ENCODE measurements around the gene ZDHHC19. TPM values are rescaled to one million over a fixed set of nuclear protein-coding genes. Genes with fewer than 3 reads are reported as not detected.
A peak's percentile ranks its signal among the peaks of the same experiment; 100 is the strongest.

The ZDHHC19 gene
- polyA plus RNA-seq, 1 donor from 2014 or later: 3.8 TPM

DNA sequence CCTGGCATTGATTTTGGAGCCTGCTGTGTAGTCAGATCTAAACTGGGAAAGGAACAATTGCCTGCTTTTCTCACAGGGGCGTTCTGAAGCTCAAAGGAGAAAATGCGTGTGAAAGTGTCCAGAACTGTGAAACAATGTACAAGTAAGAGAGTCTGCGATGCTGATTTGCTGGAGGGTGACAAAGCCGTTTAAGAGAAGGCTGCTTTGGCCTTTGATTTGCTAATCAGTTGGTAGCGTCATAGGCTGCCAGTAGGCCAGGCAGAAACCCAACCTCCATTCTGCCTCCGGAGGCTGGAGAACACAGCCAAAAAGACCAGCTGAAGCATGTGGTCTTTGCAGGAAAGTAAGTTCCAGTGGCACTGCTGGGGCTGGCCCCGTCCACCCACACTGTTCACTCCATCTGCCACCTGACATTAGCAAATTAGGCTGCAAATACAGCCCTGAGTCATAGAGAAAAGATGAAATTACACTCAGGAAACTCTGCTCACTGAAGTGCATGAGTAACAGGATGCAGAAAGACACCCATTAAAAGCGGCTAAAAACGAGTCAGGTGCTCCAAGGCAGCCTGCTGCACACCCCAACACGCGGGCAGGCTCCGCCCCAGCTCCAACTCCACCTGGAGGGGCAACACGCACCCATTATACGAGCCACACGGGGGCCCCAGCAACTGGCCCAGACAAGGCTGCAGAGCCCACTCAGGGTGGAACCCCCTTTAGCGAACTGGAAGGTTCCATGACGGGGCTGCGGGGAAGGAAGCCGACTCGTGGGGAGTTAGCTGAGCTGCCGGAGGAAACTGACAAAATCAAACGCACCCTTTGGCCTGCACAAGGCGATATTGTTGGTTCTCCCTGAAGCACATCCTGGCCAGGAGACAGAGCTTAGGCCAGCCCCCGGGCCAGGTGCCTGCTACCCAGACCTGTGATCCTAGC is 31.6 kb downstream of the ZDHHC19 start:
- Histone ChIP-seq H3F3A (ENCODE audit: insufficient read depth, low read length, poor library complexity, severe bottlenecking) (no peaks in the 10 kb centered on the region), H3K9me3 (ENCODE audit: low read length) (no peaks in the 10 kb centered on the region), H3K27ac (ENCODE audit: low read length) (peak overlapping the region; percentile 76), H4K20me1 (ENCODE audit: insufficient read depth) (no peaks in the 10 kb centered on the region), H3K9ac (ENCODE audit: low read length) (peak overlapping the region; percentile 52), H3K4me2 (ENCODE audit: low read length) (peak overlapping the region; percentile 54), H3K9me2 (ENCODE audit: insufficient read depth, low read length) (no peaks in the 10 kb centered on the region), H2AFZ (ENCODE audit: low read depth, low read length) (peak overlapping the region; percentile 28), H3K27me3 (ENCODE audit: insufficient read depth, low read depth, low read length) (no peaks in the 10 kb centered on the region), H3K79me2 (replicated peaks; ENCODE audit: insufficient read depth, low read length) (no peaks in the 10 kb centered on the region), H3K36me3 (ENCODE audit: insufficient read depth, low read length) (no peaks in the 10 kb centered on the region), H3K4me3 (ENCODE audit: low read length) (peak overlapping the region; percentile 32)
- TF ChIP-seq RAD21 (conservative IDR thresholded peaks at IDR 0.05) (peak; percentile 21), SMC3 (conservative IDR thresholded peaks at IDR 0.05; ENCODE audit: poor library complexity) (no peak), POLR2AphosphoS5 (IDR thresholded peaks at IDR 0.05) (peak; percentile 71), EZH2 (IDR thresholded peaks at IDR 0.05; ENCODE audit: borderline replicate concordance, insufficient read depth, low read length, poor library complexity, severe bottlenecking) (no peak), TAF1 (IDR thresholded peaks at IDR 0.05; ENCODE audit: low read depth) (peak; percentile 43), MXI1 (conservative IDR thresholded peaks at IDR 0.05; ENCODE audit: poor library complexity, severe bottlenecking) (peak; percentile 23), EP300 (conservative IDR thresholded peaks at IDR 0.05; ENCODE audit: poor library complexity, severe bottlenecking) (no peak)
- TF ChIP-seq, protein P1, sequence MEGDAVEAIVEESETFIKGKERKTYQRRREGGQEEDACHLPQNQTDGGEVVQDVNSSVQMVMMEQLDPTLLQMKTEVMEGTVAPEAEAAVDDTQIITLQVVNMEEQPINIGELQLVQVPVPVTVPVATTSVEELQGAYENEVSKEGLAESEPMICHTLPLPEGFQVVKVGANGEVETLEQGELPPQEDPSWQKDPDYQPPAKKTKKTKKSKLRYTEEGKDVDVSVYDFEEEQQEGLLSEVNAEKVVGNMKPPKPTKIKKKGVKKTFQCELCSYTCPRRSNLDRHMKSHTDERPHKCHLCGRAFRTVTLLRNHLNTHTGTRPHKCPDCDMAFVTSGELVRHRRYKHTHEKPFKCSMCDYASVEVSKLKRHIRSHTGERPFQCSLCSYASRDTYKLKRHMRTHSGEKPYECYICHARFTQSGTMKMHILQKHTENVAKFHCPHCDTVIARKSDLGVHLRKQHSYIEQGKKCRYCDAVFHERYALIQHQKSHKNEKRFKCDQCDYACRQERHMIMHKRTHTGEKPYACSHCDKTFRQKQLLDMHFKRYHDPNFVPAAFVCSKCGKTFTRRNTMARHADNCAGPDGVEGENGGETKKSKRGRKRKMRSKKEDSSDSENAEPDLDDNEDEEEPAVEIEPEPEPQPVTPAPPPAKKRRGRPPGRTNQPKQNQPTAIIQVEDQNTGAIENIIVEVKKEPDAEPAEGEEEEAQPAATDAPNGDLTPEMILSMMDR (IDR thresholded peaks at IDR 0.05; ENCODE audit: poor library complexity, severe bottlenecking): peak; percentile 11
- TF ChIP-seq, protein P2, sequence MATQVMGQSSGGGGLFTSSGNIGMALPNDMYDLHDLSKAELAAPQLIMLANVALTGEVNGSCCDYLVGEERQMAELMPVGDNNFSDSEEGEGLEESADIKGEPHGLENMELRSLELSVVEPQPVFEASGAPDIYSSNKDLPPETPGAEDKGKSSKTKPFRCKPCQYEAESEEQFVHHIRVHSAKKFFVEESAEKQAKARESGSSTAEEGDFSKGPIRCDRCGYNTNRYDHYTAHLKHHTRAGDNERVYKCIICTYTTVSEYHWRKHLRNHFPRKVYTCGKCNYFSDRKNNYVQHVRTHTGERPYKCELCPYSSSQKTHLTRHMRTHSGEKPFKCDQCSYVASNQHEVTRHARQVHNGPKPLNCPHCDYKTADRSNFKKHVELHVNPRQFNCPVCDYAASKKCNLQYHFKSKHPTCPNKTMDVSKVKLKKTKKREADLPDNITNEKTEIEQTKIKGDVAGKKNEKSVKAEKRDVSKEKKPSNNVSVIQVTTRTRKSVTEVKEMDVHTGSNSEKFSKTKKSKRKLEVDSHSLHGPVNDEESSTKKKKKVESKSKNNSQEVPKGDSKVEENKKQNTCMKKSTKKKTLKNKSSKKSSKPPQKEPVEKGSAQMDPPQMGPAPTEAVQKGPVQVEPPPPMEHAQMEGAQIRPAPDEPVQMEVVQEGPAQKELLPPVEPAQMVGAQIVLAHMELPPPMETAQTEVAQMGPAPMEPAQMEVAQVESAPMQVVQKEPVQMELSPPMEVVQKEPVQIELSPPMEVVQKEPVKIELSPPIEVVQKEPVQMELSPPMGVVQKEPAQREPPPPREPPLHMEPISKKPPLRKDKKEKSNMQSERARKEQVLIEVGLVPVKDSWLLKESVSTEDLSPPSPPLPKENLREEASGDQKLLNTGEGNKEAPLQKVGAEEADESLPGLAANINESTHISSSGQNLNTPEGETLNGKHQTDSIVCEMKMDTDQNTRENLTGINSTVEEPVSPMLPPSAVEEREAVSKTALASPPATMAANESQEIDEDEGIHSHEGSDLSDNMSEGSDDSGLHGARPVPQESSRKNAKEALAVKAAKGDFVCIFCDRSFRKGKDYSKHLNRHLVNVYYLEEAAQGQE (IDR thresholded peaks at IDR 0.05; ENCODE audit: borderline replicate concordance): peak; percentile 57

DNA sequence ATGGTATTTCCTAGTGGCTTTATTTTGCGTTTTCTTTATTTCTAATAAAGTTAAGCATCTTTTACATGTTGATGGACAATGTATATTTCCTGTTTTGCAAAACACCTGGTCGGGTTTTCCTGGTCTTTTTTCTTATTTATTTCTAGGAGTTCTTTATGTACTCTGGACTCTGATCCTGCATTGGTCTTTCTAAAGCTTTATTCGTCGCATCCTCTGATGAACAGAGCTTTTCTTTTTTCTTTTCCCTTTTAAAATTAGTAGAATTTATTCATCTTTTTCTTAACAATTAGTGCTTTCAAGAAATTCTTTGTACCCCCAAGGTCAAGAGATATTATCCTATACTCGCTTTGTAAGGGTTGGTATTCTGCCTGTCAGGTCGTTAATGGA is 32.2 kb downstream of the ZDHHC19 start:
- H3K9me3 ChIP-seq (ENCODE audit: low read length): no peaks in the 10 kb centered on the region
- no peaks in the 10 kb centered on the region for H3K36me3 ChIP-seq (ENCODE audit: insufficient read depth, low read length)
- peak overlapping the region; percentile 28 for H2AFZ ChIP-seq (ENCODE audit: low read depth, low read length)
- peak overlapping the region; percentile 32 for H3K4me3 ChIP-seq (ENCODE audit: low read length)
- H3K27me3 ChIP-seq (ENCODE audit: insufficient read depth, low read depth, low read length): no peaks in the 10 kb centered on the region
- no peaks in the 10 kb centered on the region for H4K20me1 ChIP-seq (ENCODE audit: insufficient read depth)
- peak overlapping the region; percentile 76 for H3K27ac ChIP-seq (ENCODE audit: low read length)
- H3K9ac ChIP-seq (ENCODE audit: low read length): peak overlapping the region; percentile 47
- H3K79me2 ChIP-seq (replicated peaks; ENCODE audit: insufficient read depth, low read length): no peaks in the 10 kb centered on the region
- peak overlapping the region; percentile 54 for H3K4me2 ChIP-seq (ENCODE audit: low read length)
- H3K9me2 ChIP-seq (ENCODE audit: insufficient read depth, low read length): no peaks in the 10 kb centered on the region
- H3F3A ChIP-seq (ENCODE audit: insufficient read depth, low read length, poor library complexity, severe bottlenecking): no peaks in the 10 kb centered on the region
- no peak for TF ChIP-seq SMC3 (conservative IDR thresholded peaks at IDR 0.05; ENCODE audit: poor library complexity)
- TF ChIP-seq TAF1 (IDR thresholded peaks at IDR 0.05; ENCODE audit: low read depth): no peak
- TF ChIP-seq RAD21 (conservative IDR thresholded peaks at IDR 0.05): no peak
- TF ChIP-seq, protein P2 (IDR thresholded peaks at IDR 0.05; ENCODE audit: borderline replicate concordance): no peak
- TF ChIP-seq EZH2 (IDR thresholded peaks at IDR 0.05; ENCODE audit: borderline replicate concordance, insufficient read depth, low read length, poor library complexity, severe bottlenecking): no peak
- TF ChIP-seq EP300 (conservative IDR thresholded peaks at IDR 0.05; ENCODE audit: poor library complexity, severe bottlenecking): no peak
- TF ChIP-seq MXI1 (conservative IDR thresholded peaks at IDR 0.05; ENCODE audit: poor library complexity, severe bottlenecking): no peak
- TF ChIP-seq, protein P1 (IDR thresholded peaks at IDR 0.05; ENCODE audit: poor library complexity, severe bottlenecking): no peak
- TF ChIP-seq POLR2AphosphoS5 (IDR thresholded peaks at IDR 0.05): no peak
